ENCODE results near the gene CDC42BPG. TPM values are rescaled to one million over a fixed set of nuclear protein-coding genes. Genes with fewer than 3 reads are reported as not detected.

Gene CDC42BPG
- total and polyA plus RNA-seq, 9 of the 15 experiments (the other 6 are each of a cell fraction or from before 2014, with no cell fraction given): 0.04 to 8.8 (median 2.1) TPM

DNA sequence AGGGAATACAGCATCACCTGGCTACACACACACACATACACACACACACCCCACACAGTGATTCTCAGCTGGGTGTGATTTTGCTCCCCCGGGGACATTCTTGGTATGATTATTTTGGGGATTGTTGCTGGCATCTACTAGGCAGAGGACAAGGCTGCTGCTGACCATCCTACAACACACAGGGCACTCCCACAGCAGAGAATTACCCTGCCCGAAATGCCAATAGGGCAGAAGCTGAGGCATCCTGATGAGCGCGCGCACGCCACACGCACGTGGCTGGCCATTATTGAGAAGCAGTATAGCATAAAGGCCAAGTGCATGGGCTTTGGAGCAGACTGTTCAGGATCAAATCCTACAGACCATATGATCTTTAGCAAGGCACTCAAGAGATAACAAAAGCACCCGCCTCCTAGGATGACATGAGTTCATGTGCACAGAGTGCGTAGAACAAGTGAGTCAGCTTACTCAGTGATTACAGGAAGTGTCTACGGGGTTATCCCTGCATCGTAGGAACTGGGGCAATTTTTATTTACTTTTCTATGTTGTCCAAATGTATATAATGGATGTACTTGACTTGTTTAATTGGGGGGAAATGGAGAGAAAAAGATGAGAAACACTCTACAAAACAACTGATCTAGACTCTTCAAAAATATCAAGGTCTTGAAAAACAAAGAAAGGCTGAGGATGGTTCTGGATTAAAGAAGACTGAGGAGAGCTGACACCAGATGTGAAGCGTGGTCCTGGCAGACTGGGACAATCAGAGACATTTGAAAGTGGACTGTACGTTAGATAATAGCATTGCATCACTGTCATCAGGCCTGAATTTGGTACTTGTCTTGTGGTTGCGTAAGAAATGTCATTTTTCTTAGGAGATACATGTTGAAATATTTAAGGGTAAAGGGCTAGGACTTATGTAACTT is 41.2 kb upstream of the CDC42BPG start (continued):
- TF ChIP-seq, protein P1, sequence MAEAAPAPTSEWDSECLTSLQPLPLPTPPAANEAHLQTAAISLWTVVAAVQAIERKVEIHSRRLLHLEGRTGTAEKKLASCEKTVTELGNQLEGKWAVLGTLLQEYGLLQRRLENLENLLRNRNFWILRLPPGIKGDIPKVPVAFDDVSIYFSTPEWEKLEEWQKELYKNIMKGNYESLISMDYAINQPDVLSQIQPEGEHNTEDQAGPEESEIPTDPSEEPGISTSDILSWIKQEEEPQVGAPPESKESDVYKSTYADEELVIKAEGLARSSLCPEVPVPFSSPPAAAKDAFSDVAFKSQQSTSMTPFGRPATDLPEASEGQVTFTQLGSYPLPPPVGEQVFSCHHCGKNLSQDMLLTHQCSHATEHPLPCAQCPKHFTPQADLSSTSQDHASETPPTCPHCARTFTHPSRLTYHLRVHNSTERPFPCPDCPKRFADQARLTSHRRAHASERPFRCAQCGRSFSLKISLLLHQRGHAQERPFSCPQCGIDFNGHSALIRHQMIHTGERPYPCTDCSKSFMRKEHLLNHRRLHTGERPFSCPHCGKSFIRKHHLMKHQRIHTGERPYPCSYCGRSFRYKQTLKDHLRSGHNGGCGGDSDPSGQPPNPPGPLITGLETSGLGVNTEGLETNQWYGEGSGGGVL (CRISPR knock-in tag; IDR thresholded peaks at IDR 0.05): no peak
- TF ChIP-seq ZEB2 (IDR thresholded peaks at IDR 0.05) (no peak), RAD51 (IDR thresholded peaks at IDR 0.05; ENCODE audit: borderline replicate concordance, low read depth) (0 out of 2 replicates have a peak, but pooled peaks have one; percentile 41), ZFPM2 (CRISPR knock-in tag; IDR thresholded peaks at IDR 0.05) (no peak), RBM34 (IDR thresholded peaks at IDR 0.05; ENCODE audit: borderline replicate concordance, insufficient read depth, low read length) (no peak), ZSCAN32 (CRISPR knock-in tag; IDR thresholded peaks at IDR 0.05) (no peak), TRIM28 (IDR thresholded peaks at IDR 0.05) (peak; percentile 36; the same call in 1 of the 2 replicates), IRF2 (CRISPR knock-in tag; IDR thresholded peaks at IDR 0.05) (no peak), STAT5A (IDR thresholded peaks at IDR 0.05; ENCODE audit: borderline replicate concordance, low read length) (peak; percentile 54; the same call in 1 of the 2 replicates), ELF2 (CRISPR knock-in tag; IDR thresholded peaks at IDR 0.05) (no peak), BDP1 (IDR thresholded peaks at IDR 0.05; ENCODE audit: insufficient read depth, insufficient read length) (no peak), NFATC3 (IDR thresholded peaks at IDR 0.05) (no peak), SMC3 (conservative IDR thresholded peaks at IDR 0.05; ENCODE audit: insufficient read depth, low read depth, low read length) (no peak), SUPT5H (IDR thresholded peaks at IDR 0.05) (no peak), ZNF444 (CRISPR knock-in tag; IDR thresholded peaks at IDR 0.05) (no peak)
- TF ChIP-seq, protein P2, sequence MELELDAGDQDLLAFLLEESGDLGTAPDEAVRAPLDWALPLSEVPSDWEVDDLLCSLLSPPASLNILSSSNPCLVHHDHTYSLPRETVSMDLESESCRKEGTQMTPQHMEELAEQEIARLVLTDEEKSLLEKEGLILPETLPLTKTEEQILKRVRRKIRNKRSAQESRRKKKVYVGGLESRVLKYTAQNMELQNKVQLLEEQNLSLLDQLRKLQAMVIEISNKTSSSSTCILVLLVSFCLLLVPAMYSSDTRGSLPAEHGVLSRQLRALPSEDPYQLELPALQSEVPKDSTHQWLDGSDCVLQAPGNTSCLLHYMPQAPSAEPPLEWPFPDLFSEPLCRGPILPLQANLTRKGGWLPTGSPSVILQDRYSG (tag; conservative IDR thresholded peaks at IDR 0.05; ENCODE audit: low read depth): no peak

Measured in K562 (cell line).